Skeletal muscle satellite cell (primary cell): Measurements from ENCODE around the gene MFF.
"Not testable (repeated sequence)": the region's sequence is repeated elsewhere in the genome, so short reads cannot be mapped to it uniquely, and the experiment has no call there.

Experiments used
- H3K27me3 ChIP-seq: 2 replicates; pipeline ENCODE4 v1.7.0; 2013; ENCODE audit warnings: low read length; ENCODE audit not compliant: control insufficient read depth, insufficient read depth
- H3K36me3 ChIP-seq: 2 replicates; pipeline ENCODE4 v1.7.0; 2013; ENCODE audit warnings: mild to moderate bottlenecking, control low read depth, low read length; ENCODE audit not compliant: insufficient read depth
- H3K4me1 ChIP-seq: 2 replicates; pipeline ENCODE4 v1.7.0; 2013; ENCODE audit warnings: low read length; ENCODE audit not compliant: control insufficient read depth, insufficient read depth
- H3K4me2 ChIP-seq: 2 replicates; pipeline ENCODE4 v1.7.0; 2013; ENCODE audit warnings: mild to moderate bottlenecking, low read length
- H3K4me3 ChIP-seq: 2 replicates; pipeline ENCODE4 v1.7.0; 2013; ENCODE audit warnings: low read length
- H3K9ac ChIP-seq: 2 replicates; pipeline ENCODE4 v1.7.0; 2013; ENCODE audit warnings: mild to moderate bottlenecking, low read depth, low read length, moderate library complexity
- H3K9me3 ChIP-seq: replicated peaks from 2 replicates; pipeline ENCODE4 v1.7.0; 2013; ENCODE audit warnings: mild to moderate bottlenecking, control low read depth, low read length

MFF gene

DNA sequence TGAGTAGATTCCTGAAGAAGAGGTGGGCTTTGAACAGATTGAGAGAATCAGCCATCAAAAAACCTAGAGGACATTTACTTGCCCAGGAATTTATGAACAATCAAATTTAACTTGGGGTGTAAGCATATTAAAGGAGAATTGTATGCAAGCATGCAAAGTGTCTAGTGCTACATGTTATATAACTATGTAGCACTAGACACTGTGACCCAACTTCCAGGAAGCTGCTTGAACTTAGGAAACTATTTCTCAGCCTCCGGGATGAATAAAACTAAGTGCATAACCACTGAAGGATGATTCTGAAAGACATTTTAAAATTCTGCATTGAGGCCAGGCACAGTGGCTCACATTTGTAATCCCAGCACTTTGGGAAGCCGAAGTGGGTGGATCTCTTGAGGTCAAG, 12.4 kb downstream of the MFF start:
- no peak overlapping the region for H3K9ac ChIP-seq
- no peak overlapping the region for H3K4me3 ChIP-seq
- peaks cover 44% of the 10 kb centered on the region for H3K36me3 ChIP-seq
- H3K9me3 ChIP-seq, result no peaks in the 10 kb centered on the region
- H3K4me1 ChIP-seq, result no peaks in the 10 kb centered on the region
- no peaks in the 10 kb centered on the region for H3K27me3 ChIP-seq
- H3K4me2 ChIP-seq, result no peak overlapping the region

GRCh38 chr2:227339098-227339599, 14.1 kb downstream of the MFF start:
- no peak overlapping the region for H3K4me2 ChIP-seq
- peaks cover 35% of the 10 kb centered on the region for H3K36me3 ChIP-seq
- no peaks in the 10 kb centered on the region for H3K4me1 ChIP-seq
- no peak overlapping the region for H3K4me3 ChIP-seq
- H3K27me3 ChIP-seq, result no peaks in the 10 kb centered on the region
- no peak overlapping the region for H3K9ac ChIP-seq
- H3K9me3 ChIP-seq, result no peaks in the 10 kb centered on the region

- no peaks in the 10 kb centered on the region for H3K4me1 ChIP-seq
- peaks cover 25% of the 10 kb centered on the region for H3K36me3 ChIP-seq
- H3K4me2 ChIP-seq, result no peak overlapping the region
- H3K9me3 ChIP-seq, result no peaks in the 10 kb centered on the region
- no peak overlapping the region for H3K4me3 ChIP-seq
- H3K9ac ChIP-seq, result no peak overlapping the region
- no peaks in the 10 kb centered on the region for H3K27me3 ChIP-seq
Measured at GRCh38 chr2:227340106-227340505, 15.1 kb downstream of the MFF start.

DNA sequence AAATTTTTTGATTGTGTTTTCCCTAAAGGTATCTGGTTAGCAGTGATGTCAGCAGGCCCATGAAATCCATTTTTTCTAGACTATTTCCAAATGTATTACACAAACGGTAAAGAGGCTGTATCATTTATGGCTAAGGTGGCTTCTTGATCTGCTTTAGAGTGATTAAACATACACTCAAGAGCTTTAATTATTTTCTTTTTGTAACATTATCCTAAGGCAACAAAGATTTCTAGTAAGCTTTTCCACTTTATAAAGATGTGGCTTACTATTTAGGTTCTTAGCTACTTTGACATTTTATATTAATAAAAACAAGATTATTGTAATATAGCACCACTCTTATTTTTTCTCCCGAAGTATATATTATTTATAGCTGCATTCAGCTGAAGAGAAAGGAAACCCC, 16.5 kb downstream of the MFF start:
- H3K9me3 ChIP-seq, result no peaks in the 10 kb centered on the region
- H3K27me3 ChIP-seq, result no peaks in the 10 kb centered on the region
- peaks cover 11% of the 10 kb centered on the region for H3K36me3 ChIP-seq
- H3K4me3 ChIP-seq, result no peak overlapping the region
- H3K4me2 ChIP-seq, result no peak overlapping the region
- H3K9ac ChIP-seq, result no peak overlapping the region
- no peaks in the 10 kb centered on the region for H3K4me1 ChIP-seq

DNA sequence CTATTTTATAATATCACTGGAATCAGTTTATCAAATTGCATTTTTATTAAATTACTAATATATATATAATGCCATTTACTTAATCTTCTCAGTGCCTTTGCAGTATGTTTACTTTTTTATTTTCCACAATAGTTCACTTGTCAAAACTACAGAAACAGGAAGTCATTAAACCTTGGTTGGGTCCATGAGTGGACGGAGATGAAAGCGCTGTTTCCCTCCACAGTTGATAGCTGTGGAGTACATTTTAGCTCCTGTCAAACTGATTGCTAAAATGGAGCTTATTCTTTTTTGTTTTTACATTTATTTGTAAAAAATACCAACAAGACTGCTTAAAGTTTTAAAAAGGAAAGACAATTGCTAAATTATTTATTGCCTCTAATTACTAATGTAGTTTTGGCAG, 19.2 kb downstream of the MFF start:
- Histone ChIP-seq H3K4me1 (no peaks in the 10 kb centered on the region), H3K4me2 (no peak overlapping the region), H3K9me3 (no peaks in the 10 kb centered on the region), H3K36me3 (peaks cover 28% of the 10 kb centered on the region), H3K9ac (no peak overlapping the region), H3K27me3 (no peaks in the 10 kb centered on the region), H3K4me3 (no peak overlapping the region)

DNA sequence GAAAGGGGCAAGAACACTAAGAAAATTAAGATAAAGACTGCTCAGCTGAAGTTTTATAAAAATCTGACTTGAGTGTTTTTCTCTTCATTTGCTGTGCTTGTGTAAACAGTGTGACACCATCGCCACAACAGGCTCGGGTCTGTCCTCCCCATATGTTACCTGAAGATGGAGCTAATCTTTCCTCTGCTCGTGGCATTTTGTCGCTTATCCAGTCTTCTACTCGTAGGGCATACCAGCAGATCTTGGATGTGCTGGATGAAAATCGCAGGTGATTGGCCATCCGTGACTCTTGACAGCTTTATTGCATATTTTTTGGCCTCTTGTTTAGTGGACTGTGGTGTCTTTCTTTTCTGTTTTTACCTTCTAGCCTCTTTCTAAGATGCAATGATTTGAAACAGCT, 22.1 kb downstream of the MFF start:
- no peaks in the 10 kb centered on the region for H3K9me3 ChIP-seq
- no peaks in the 10 kb centered on the region for H3K4me1 ChIP-seq
- H3K36me3 ChIP-seq, result peaks cover 27% of the 10 kb centered on the region
- no peak overlapping the region for H3K9ac ChIP-seq
- no peak overlapping the region for H3K4me3 ChIP-seq
- H3K27me3 ChIP-seq, result no peaks in the 10 kb centered on the region
- H3K4me2 ChIP-seq, result no peak overlapping the region

- Histone ChIP-seq H3K4me3 (no peak overlapping the region), H3K4me1 (no peaks in the 10 kb centered on the region), H3K9me3 (no peaks in the 10 kb centered on the region), H3K4me2 (no peak overlapping the region), H3K36me3 (peaks cover 22% of the 10 kb centered on the region), H3K9ac (no peak overlapping the region), H3K27me3 (no peaks in the 10 kb centered on the region)
Measured at GRCh38 chr2:227348324-227348723, 23.3 kb downstream of the MFF start.

- H3K4me2 ChIP-seq, result no peak overlapping the region
- no peak overlapping the region for H3K4me3 ChIP-seq
- no peaks in the 10 kb centered on the region for H3K9me3 ChIP-seq
- H3K36me3 ChIP-seq, result peaks cover 22% of the 10 kb centered on the region
- H3K4me1 ChIP-seq, result no peaks in the 10 kb centered on the region
- no peaks in the 10 kb centered on the region for H3K27me3 ChIP-seq
- no peak overlapping the region for H3K9ac ChIP-seq
Measured at GRCh38 chr2:227349989-227350612, 25.1 kb downstream of the MFF start.

DNA sequence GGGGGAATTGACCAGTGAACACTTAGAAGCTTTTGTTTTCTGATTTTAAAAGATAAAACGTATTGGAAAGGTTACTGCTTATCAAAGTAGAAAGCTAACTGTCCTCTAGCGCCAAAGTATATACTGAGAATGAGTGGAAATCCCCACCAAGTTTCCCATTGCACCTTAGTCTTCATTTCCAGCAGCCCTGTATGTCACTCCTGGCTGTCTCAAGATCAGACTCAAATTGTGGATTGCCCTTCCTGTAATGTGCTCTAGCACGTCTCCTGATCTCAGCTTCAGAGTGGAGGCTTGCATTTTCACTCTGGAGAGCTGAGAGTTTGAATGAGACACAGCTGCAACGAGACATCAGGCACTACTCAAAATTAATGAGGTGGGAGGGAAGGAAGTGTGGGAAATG, 26.6 kb downstream of the MFF start:
- Histone ChIP-seq H3K9ac (no peak overlapping the region), H3K27me3 (no peaks in the 10 kb centered on the region), H3K4me1 (no peaks in the 10 kb centered on the region), H3K4me3 (no peak overlapping the region), H3K4me2 (no peak overlapping the region), H3K9me3 (no peaks in the 10 kb centered on the region), H3K36me3 (peaks cover 31% of the 10 kb centered on the region)

DNA sequence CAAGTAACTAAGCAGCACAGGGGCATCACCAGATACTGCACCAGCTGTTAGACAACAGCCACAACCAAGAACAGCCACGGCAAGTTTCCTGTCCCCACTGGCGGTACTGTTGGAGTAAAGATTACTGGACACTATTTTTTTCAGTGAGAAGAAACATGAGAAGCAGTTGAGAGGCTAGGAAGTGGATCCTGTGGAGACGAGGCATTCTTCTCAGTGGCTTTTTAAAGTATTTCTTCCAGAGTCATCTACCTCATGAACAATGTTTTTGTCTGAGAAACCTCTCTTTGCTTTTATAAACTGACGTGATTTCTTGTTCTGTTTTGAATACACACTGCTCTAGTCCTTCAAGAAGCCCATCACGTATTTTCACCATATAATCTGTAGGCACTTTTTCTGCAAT, 35.3 kb downstream of the MFF start:
- Histone ChIP-seq H3K4me2 (no peak overlapping the region), H3K36me3 (peaks cover 38% of the 10 kb centered on the region), H3K27me3 (no peaks in the 10 kb centered on the region), H3K9me3 (no peaks in the 10 kb centered on the region), H3K4me3 (no peak overlapping the region), H3K4me1 (no peaks in the 10 kb centered on the region), H3K9ac (no peak overlapping the region)

DNA sequence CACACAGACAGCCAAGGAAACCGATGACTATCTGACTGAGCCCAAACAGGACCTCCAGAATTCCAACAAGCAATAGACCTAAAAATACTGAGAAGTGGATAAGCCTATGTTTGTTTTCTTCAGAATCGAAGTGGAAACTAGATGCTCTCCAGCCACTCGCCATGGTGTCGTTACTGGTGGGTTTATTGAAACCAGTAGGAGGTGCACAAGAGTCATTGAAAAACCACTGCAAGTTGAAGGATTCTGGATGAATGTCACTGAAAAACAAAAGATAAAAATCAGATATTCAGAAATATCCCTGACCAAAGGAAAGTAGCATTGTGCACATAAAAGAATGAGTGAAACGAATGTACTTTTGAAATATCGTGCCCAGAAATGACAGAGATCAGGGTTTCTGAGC, 38.7 kb downstream of the MFF start:
- H3K36me3 ChIP-seq, result peaks cover 22% of the 10 kb centered on the region
- H3K27me3 ChIP-seq, result no peaks in the 10 kb centered on the region
- no peak overlapping the region for H3K4me2 ChIP-seq
- H3K4me1 ChIP-seq, result peaks cover 21% of the 10 kb centered on the region
- H3K4me3 ChIP-seq, result no peak overlapping the region
- no peak overlapping the region for H3K9ac ChIP-seq
- no peaks in the 10 kb centered on the region for H3K9me3 ChIP-seq

DNA sequence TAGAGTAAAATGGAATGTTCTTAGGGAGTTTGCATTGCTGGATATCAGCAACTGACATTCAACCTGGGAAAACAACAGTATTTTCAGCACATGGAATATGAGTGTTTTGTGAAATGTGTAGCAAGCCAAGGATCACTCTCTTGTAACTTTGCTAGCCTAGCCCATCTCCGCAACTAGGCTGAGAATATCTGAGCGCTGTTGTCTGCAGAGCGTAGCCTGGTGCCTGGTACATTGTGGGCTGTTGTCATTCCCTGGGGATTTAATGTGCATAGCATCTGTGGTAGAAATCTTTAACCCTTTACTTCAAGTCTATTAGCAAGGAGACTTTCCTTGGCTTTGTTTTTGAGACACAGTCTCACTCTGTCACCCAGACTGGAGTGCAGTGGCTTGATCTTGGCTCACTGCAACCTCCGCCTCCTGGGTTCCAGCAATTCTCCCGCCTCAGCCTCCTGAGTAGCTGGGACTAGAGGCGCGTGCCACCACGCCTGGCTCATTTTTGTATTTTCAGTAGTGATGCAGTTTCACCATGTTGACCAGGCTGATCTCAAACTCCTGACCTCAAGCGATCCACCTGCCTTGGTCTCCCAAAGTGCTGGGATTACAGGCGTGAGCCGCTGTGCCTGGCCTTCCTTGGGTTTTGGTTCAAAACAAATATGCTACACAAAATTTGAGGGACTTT, 39.7 kb downstream of the MFF start:
- not testable (repeated sequence) for H3K9ac ChIP-seq, H3K27me3 ChIP-seq, H3K4me2 ChIP-seq, H3K4me3 ChIP-seq, H3K9me3 ChIP-seq
- peaks cover 15% of the 10 kb centered on the region for H3K36me3 ChIP-seq
- peaks cover 29% of the 10 kb centered on the region for H3K4me1 ChIP-seq
